SK-N-SH (cell line): ENCODE measurements around the gene CNTNAP2. TPM values are rescaled to one million over a fixed set of nuclear protein-coding genes. Genes with fewer than 3 reads are reported as not detected.

Experiments
- CTCF ChIA-PET: fragments of 300-600, 350-600 bp; formaldehyde crosslinking; extraction: SDS; loops from one replicate; lab custom pipeline; 2021; lab: Yijun Ruan, JAX
- POLR2A ChIA-PET: fragments of 350-600 bp; sonication (Branson Sonifier 250); formaldehyde crosslinking; extraction: SDS; loops from one replicate; lab custom pipeline; 2020; ENCODE audit warnings: antibody characterized with exemption, inconsistent platforms; lab: Yijun Ruan, JAX
- DNase-seq: peaks from one replicate; pipeline ENCODE4 v3.0.0; 2012
- H2AFZ ChIP-seq: fragments of 200-600 bp; sonication (generic); 2 replicates; pipeline ENCODE4 v1.8.1; 2016; ENCODE audit warnings: antibody characterized with exemption, mild to moderate bottlenecking, low read depth
- H3F3A ChIP-seq: fragments of 200-600 bp; sonication (generic); replicated peaks from 2 replicates; pipeline ENCODE3; 2016; ENCODE audit warnings: antibody characterized with exemption, mild to moderate bottlenecking; ENCODE audit not compliant: insufficient read depth
- H3K27ac ChIP-seq, 2 experiments: fragments of 200-500 bp in 1 of 2; fragments of 200-600 bp in 1 of 2; sonication (Bioruptor generic) in 1 of 2; sonication (generic), shearing (Covaris generic) in 1 of 2; 2 replicates each; pipeline versions ENCODE4 v1.5.1 to v1.6.1; 2014 to 2016; ENCODE audit warnings: low read depth in 2 of 2, inconsistent platforms in 1 of 2, low read length in 1 of 2, mild to moderate bottlenecking in 1 of 2, mixed read lengths in 1 of 2
- H3K27me3 ChIP-seq: fragments of 200-600 bp; sonication (generic), shearing (Covaris generic); 2 replicates; pipeline ENCODE4 v1.6.1; 2016; ENCODE audit warnings: mixed run types; ENCODE audit not compliant: insufficient read depth
- H3K36me3 ChIP-seq, 2 experiments: fragments of 200-500 bp in 1 of 2; fragments of 200-600 bp in 1 of 2; sonication (Bioruptor generic) in 1 of 2; sonication (generic) in 1 of 2; replicated peaks in 1 of 2; 2 replicates each; pipeline versions ENCODE3 to v1.5.1; 2014 to 2016; ENCODE audit warnings: low read length in 1 of 2, mild to moderate bottlenecking in 1 of 2; ENCODE audit not compliant: insufficient read depth in 2 of 2, control insufficient read depth in 1 of 2
- H3K4me1 ChIP-seq, 2 experiments: fragments of 200-500 bp in 1 of 2; fragments of 200-600 bp in 1 of 2; sonication (Bioruptor generic) in 1 of 2; sonication (generic), shearing (Covaris generic) in 1 of 2; 2 replicates each; pipeline versions ENCODE4 v1.5.1 to v1.6.1; 2014 to 2016; ENCODE audit warnings: low read depth in 1 of 2, low read length in 1 of 2, mixed run types in 1 of 2; ENCODE audit not compliant: insufficient read depth in 2 of 2, control insufficient read depth in 1 of 2
- H3K4me2 ChIP-seq: fragments of 200-600 bp; sonication (generic), shearing (Covaris generic); 2 replicates; pipeline ENCODE4 v1.6.1; 2017; ENCODE audit warnings: mixed run types
- H3K4me3 ChIP-seq, 2 experiments: fragments of 200-500 bp in 1 of 2; fragments of 200-600 bp in 1 of 2; sonication (Bioruptor generic) in 1 of 2; sonication (generic), shearing (Covaris generic) in 1 of 2; 2 replicates each; pipeline versions ENCODE4 v1.5.1 to v1.8.1; 2014 to 2016; ENCODE audit warnings: low read depth in 2 of 2, inconsistent platforms in 1 of 2, low read length in 1 of 2, mild to moderate bottlenecking in 1 of 2, mixed read lengths in 1 of 2, moderate library complexity in 1 of 2
- H3K79me2 ChIP-seq: fragments of 200-600 bp; sonication (generic); 2 replicates; pipeline ENCODE4 v1.8.1; 2017; ENCODE audit warnings: mild to moderate bottlenecking; ENCODE audit not compliant: insufficient read depth
- H3K9ac ChIP-seq: fragments of 200-600 bp; sonication (generic); 2 replicates; pipeline ENCODE4 v1.6.1; 2017; ENCODE audit warnings: mixed run types
- H3K9me2 ChIP-seq: fragments of 200-600 bp; sonication (generic); 2 replicates; pipeline ENCODE4 v1.6.1; 2017; ENCODE audit warnings: mixed run types
- H3K9me3 ChIP-seq: fragments of 200-600 bp; sonication (generic); 2 replicates; pipeline ENCODE4 v1.6.1; 2017; ENCODE audit warnings: mixed run types, mild to moderate bottlenecking, moderate library complexity
- H4K20me1 ChIP-seq: fragments of 200-600 bp; sonication (generic); 2 replicates; pipeline ENCODE4 v1.6.1; 2017; ENCODE audit warnings: mild to moderate bottlenecking, mixed run types; ENCODE audit not compliant: insufficient read depth
- CTCF ChIP-seq: fragments of 200-600 bp; sonication (generic); IDR thresholded peaks from 2 replicates; pipeline ENCODE4 v1.6.1; 2017; ENCODE audit warnings: antibody characterized with exemption, mild to moderate bottlenecking, moderate library complexity
- FOXJ3 ChIP-seq: sonication (generic); formaldehyde crosslinking; IDR thresholded peaks from 2 replicates; pipeline ENCODE4 v1.5.1; 2020; ENCODE audit warnings: mild to moderate bottlenecking, missing genetic modification reagents
- GABPA ChIP-seq: IDR thresholded peaks from 2 replicates; pipeline ENCODE4 v1.4.0; 2012; ENCODE audit warnings: low read depth, mild to moderate bottlenecking
- GATA2 ChIP-seq: sonication (generic); formaldehyde crosslinking; IDR thresholded peaks from 2 replicates; pipeline ENCODE4 v1.5.0; 2020; ENCODE audit warnings: mild to moderate bottlenecking, missing genetic modification reagents
- IRF3 ChIP-seq: fragments of 150-350 bp; IDR thresholded peaks from 2 replicates; pipeline ENCODE4 v1.6.1; 2016; ENCODE audit warnings: mild to moderate bottlenecking, low read depth, low read length
- JUND ChIP-seq: IDR thresholded peaks from 2 replicates; pipeline ENCODE4 v1.4.0; 2012
- MEF2A ChIP-seq: IDR thresholded peaks from 2 replicates; pipeline ENCODE4 v1.4.0; 2012; ENCODE audit warnings: low read depth, borderline replicate concordance
- MXI1 ChIP-seq: IDR thresholded peaks from 2 replicates; pipeline ENCODE4 v1.6.1; 2012; ENCODE audit warnings: mild to moderate bottlenecking, low read depth, low read length, improper control_type of control experiment
- REST ChIP-seq: IDR thresholded peaks from 2 replicates; pipeline ENCODE4 v1.6.1; 2012; ENCODE audit warnings: mild to moderate bottlenecking, low read depth, low read length, moderate library complexity
- SIN3A ChIP-seq: IDR thresholded peaks from 2 replicates; pipeline ENCODE4 v1.6.1; 2012; ENCODE audit warnings: low read depth, mild to moderate bottlenecking, low read length, moderate library complexity, borderline replicate concordance
- ZBTB33 ChIP-seq: IDR thresholded peaks from 2 replicates; pipeline ENCODE4 v1.4.0; 2012; ENCODE audit warnings: low read depth, borderline replicate concordance
- WGBS: methylation state at CpG from one replicate; pipeline ENCODE4 v1.1.6; 2017; ENCODE audit warnings: low lambda C conversion rate; 5-methylcytosine and 5-hydroxymethylcytosine counted together
- polyA plus RNA-seq, 3 experiments: library from polyadenylated mRNA; depleted of rRNA; stranded (reverse); fragments of >200 nt; gene quantifications; 2 replicates each; pipeline ENCODE4 v1.2.3, GENCODE V29; 2012

CNTNAP2 gene
- polyA plus RNA-seq, 1 of the 3 experiments (the other 2 are of a cell fraction) = 3.4 TPM

DNA sequence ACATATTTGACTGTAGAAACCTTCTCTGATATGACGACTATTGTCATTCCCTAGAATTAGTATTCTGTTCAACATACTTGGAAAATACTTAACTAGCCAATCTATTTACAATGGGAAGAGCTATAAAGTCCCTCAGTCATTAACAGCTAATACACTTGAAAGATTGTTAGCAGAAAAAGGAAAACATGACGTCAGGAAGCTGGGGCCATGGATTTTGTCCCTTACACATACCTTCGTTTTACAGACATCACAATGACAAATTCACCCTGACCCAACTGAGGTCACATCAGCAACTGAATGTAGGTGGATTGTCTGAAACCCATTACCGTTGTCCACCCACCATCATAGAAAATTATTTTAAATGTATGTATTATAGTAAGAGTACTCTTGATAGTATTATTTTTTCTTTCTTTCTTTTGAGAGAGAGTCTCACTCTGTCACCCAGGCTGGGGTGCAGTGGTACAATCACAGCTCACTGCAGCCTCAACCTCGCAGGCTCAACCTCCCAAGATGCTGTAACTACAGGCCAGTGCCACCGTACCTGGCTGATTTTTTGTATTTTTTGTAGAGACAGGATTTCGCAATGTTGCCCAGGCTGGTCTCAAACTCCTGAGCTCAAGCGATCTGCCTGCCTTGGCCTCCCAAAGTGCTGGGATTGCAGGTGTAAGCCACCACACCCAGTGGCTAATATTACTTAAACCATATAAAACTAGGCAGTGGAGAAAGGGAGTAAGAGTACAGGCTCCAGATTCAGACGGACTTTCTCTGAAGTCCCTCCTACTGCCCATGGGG, 1977.0 kb downstream of the CNTNAP2 start (continued):
- TF ChIP-seq CTCF (no peak), JUND (no peak), FOXJ3 (CRISPR knock-in tag) (no peak), MXI1 (no peak), GATA2 (no peak)

DNA sequence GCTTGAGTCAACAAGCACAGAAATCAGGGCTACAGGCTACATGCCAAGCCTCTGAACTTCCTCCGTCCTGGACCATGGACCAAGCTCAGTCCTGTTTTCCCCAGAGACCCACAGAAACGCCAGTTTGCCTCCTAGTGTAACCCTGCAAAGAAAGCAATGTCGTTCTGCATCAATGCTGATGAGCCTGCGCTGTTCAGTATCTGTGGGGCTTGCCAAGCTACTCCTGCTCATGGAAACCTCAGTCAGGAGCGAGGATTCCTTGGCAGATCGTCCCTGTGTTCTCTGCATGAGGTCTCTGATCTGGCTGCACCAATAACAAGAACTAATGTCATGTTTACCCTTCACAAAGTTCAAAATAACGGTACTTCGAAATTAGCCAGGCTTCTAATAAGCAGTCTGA, 1978.5 kb downstream of the CNTNAP2 start:
- Histone ChIP-seq H3K9me3 (no peaks in the 10 kb centered on the region), H3K9ac (no peak overlapping the region), H3K4me1 (no peaks in the 10 kb centered on the region), H3F3A (no peaks in the 10 kb centered on the region), H3K4me2 (no peak overlapping the region), H3K9me2 (no peaks in the 10 kb centered on the region), H3K27me3 (no peaks in the 10 kb centered on the region), H4K20me1 (no peaks in the 10 kb centered on the region), H3K79me2 (no peaks in the 10 kb centered on the region), H3K4me3 (no peak overlapping the region), H2AFZ (no peak overlapping the region), H3K36me3 (no peaks in the 10 kb centered on the region), H3K27ac (no peak overlapping the region)
- CTCF ChIA-PET = interaction anchor here (0.6 to 1.4 kb wide), 4 partner anchors 10 to 510 kb away, joined by 3 to 6 read pairs (median 4); no protein-coding TSS in a partner anchor
- 43% methylated on average over 8 of the region's 8 CpGs for WGBS
- TF ChIP-seq JUND = no peak
- no peak for TF ChIP-seq SIN3A
- TF ChIP-seq GABPA = no peak
- TF ChIP-seq MEF2A = no peak
- no peak for TF ChIP-seq GATA2
- no peak for TF ChIP-seq ZBTB33
- no peak for TF ChIP-seq MXI1
- POLR2A ChIA-PET = no interaction called here
- no peak for DNase-seq

DNA sequence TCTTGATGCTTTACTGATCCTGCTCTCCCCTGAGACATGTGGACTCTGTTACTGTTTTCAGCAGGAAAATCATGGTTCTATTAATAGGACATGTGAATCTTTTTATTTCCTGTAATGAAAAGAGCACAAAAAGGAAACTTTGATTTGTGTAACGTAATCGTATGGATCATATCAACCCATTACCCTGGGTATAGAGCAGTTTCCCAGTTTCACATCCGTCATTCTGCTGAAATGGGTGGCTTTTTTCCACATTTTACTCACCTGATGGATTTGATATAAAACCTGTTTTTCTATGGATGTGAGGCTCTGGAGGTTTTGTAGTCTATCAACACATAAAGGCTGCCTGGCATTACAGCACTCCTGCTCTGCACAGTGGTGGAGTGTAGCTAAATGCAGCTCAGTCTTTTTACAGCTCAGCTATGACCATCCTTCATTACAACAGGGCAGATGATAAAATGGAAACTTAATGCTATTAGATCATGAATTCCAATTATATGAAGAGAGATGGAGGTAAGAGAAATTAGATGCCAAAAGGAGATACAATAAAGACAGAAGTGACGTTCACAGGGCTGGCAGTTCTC, 1987.6 kb downstream of the CNTNAP2 start:
- Histone ChIP-seq H3K27ac (no peak overlapping the region), H3K9me2 (no peaks in the 10 kb centered on the region), H3K4me2 (no peak overlapping the region), H3K79me2 (no peaks in the 10 kb centered on the region), H3F3A (no peaks in the 10 kb centered on the region), H3K27me3 (no peaks in the 10 kb centered on the region), H4K20me1 (no peaks in the 10 kb centered on the region), H3K9ac (no peak overlapping the region), H3K36me3 (no peaks in the 10 kb centered on the region), H3K4me3 (no peak overlapping the region), H3K9me3 (no peaks in the 10 kb centered on the region), H3K4me1 (peaks cover 0 to 8% of the 10 kb centered on the region in 2 experiments; a peak in 2 of 4 replicates), H2AFZ (no peak overlapping the region)
- ChIA-PET POLR2A (no interaction called here), CTCF (interaction anchor here (1.0 to 1.8 kb wide), 5 partner anchors 11 to 672 kb away, joined by 3 to 6 read pairs (median 4); no protein-coding TSS in a partner anchor)
- WGBS = 57% methylated on average over 4 of the region's 4 CpGs
- TF ChIP-seq IRF3 (peak; percentile 0; the same call in 1 of the 2 replicates), REST (no peak), CTCF (no peak)
- DNase-seq = no peak
